Osteoblast (primary cell): Measurements from ENCODE around the gene GABRR3. TPM values are rescaled to one million over a fixed set of nuclear protein-coding genes. Genes with fewer than 3 reads are reported as not detected.

Experiments
- DNase-seq: peaks from one replicate; pipeline ENCODE4 v3.0.0; 2011; ENCODE audit warnings: low spot score, mixed read lengths; ENCODE audit not compliant: insufficient read length; ENCODE audit errors: missing footprints
- H2AFZ ChIP-seq: 2 replicates; pipeline ENCODE4 v1.6.0; 2011; ENCODE audit warnings: mild to moderate bottlenecking, low read length
- H3K27ac ChIP-seq: 2 replicates; pipeline ENCODE4 v1.5.1; 2011; ENCODE audit warnings: mild to moderate bottlenecking, low read depth, low read length, moderate library complexity
- H3K27me3 ChIP-seq: 2 replicates; pipeline ENCODE4 v1.6.0; 2012; ENCODE audit warnings: mild to moderate bottlenecking, control low read depth, inconsistent platforms, low read length, moderate library complexity; ENCODE audit not compliant: insufficient read depth
- H3K36me3 ChIP-seq: 2 replicates; pipeline ENCODE4 v1.5.1; 2011; ENCODE audit warnings: mild to moderate bottlenecking, low read length, control low read depth, moderate library complexity; ENCODE audit not compliant: insufficient read depth
- H3K4me1 ChIP-seq: 2 replicates; pipeline ENCODE4 v1.5.1; 2011; ENCODE audit warnings: mild to moderate bottlenecking, low read length, control low read depth, moderate library complexity; ENCODE audit not compliant: insufficient read depth
- H3K4me2 ChIP-seq: 2 replicates; pipeline ENCODE4 v1.6.0; 2011; ENCODE audit warnings: mild to moderate bottlenecking, low read length; ENCODE audit not compliant: insufficient read depth
- H3K4me3 ChIP-seq: fragments of 200-600 bp; sonication (generic); 3 replicates; pipeline ENCODE4 v1.5.1; 2012; ENCODE audit warnings: mild to moderate bottlenecking, low read length, inconsistent platforms; ENCODE audit not compliant: insufficient read depth
- H3K79me2 ChIP-seq: 2 replicates; pipeline ENCODE4 v1.6.0; 2012; ENCODE audit warnings: mild to moderate bottlenecking, low read length, control low read depth, inconsistent platforms; ENCODE audit not compliant: insufficient read depth
- H3K9me3 ChIP-seq: 2 replicates; pipeline ENCODE4 v1.5.1; 2011; ENCODE audit warnings: low read depth, low read length, control low read depth
- H4K20me1 ChIP-seq: 2 replicates; pipeline ENCODE4 v1.6.0; 2012; ENCODE audit warnings: mild to moderate bottlenecking, low read length, control low read depth; ENCODE audit not compliant: insufficient read depth
- CTCF ChIP-seq: IDR thresholded peaks from 2 replicates; pipeline ENCODE4 v1.5.1; 2011; ENCODE audit warnings: mild to moderate bottlenecking, low read depth, low read length, moderate library complexity; ENCODE audit errors: extremely low read depth
- total RNA-seq: library from RNA; depleted of rRNA; stranded (reverse); fragments of >200 nt; gene quantifications from 2 replicates; pipeline ENCODE4 v1.2.3, GENCODE V29; 2012

The GABRR3 gene
- not detected in 2 replicates for total RNA-seq

GRCh38 chr3:98035208-98035607, at the start of gene GABRR3:
Gene GABRR3, minus strand, starts transcription at chr3:98035315. Its CDS starts 328 bp downstream, at chr3:98034987.
- no peak within 1 kb of the TSS for H3K4me2 ChIP-seq
- H3K9me3 ChIP-seq: no peaks in the 10 kb centered on the region
- H3K36me3 ChIP-seq: no peaks in the 10 kb centered on the region
- no peak within 1 kb of the TSS for H3K27ac ChIP-seq
- DNase-seq: no peak
- no peaks in the 10 kb centered on the region for H3K79me2 ChIP-seq
- no peaks in the 10 kb centered on the region for H3K4me1 ChIP-seq
- no peaks in the 10 kb centered on the region for H3K27me3 ChIP-seq
- no peaks in the 10 kb centered on the region for H4K20me1 ChIP-seq
- no peak within 1 kb of the TSS for H3K4me3 ChIP-seq
- H2AFZ ChIP-seq: no peak within 1 kb of the TSS
- no peak for TF ChIP-seq CTCF

- Histone ChIP-seq H2AFZ (no peak overlapping the region), H3K9me3 (no peaks in the 10 kb centered on the region), H3K4me2 (no peak overlapping the region), H3K27me3 (no peaks in the 10 kb centered on the region), H3K36me3 (no peaks in the 10 kb centered on the region), H4K20me1 (no peaks in the 10 kb centered on the region), H3K4me1 (no peaks in the 10 kb centered on the region), H3K27ac (no peak overlapping the region), H3K79me2 (no peaks in the 10 kb centered on the region), H3K4me3 (no peak overlapping the region)
- no peak for DNase-seq
- TF ChIP-seq CTCF: no peak
Observed at GRCh38 chr3:98073486-98073885, 38.4 kb upstream of the GABRR3 start.

GRCh38 chr3:98070840-98071239, 35.7 kb upstream of the GABRR3 start:
- Histone ChIP-seq H3K4me3 (no peak overlapping the region), H3K79me2 (no peaks in the 10 kb centered on the region), H3K4me1 (no peaks in the 10 kb centered on the region), H3K27me3 (no peaks in the 10 kb centered on the region), H3K9me3 (no peaks in the 10 kb centered on the region), H3K27ac (no peak overlapping the region), H3K36me3 (no peaks in the 10 kb centered on the region), H2AFZ (no peak overlapping the region), H4K20me1 (no peaks in the 10 kb centered on the region), H3K4me2 (no peak overlapping the region)
- no peak for TF ChIP-seq CTCF
- DNase-seq: no peak

- no peaks in the 10 kb centered on the region for H3K36me3 ChIP-seq
- no peaks in the 10 kb centered on the region for H4K20me1 ChIP-seq
- DNase-seq: no peak
- no peaks in the 10 kb centered on the region for H3K9me3 ChIP-seq
- H3K4me2 ChIP-seq: no peak overlapping the region
- H3K4me1 ChIP-seq: no peaks in the 10 kb centered on the region
- H3K4me3 ChIP-seq: no peak overlapping the region
- TF ChIP-seq CTCF: no peak
- no peaks in the 10 kb centered on the region for H3K27me3 ChIP-seq
- no peak overlapping the region for H3K27ac ChIP-seq
- H2AFZ ChIP-seq: no peak overlapping the region
- H3K79me2 ChIP-seq: no peaks in the 10 kb centered on the region
Observed at GRCh38 chr3:98068824-98069223, 33.7 kb upstream of the GABRR3 start.
